Endothelial cell of hepatic sinusoid (primary cell): Measurements from ENCODE around the gene ANKRD2.

Source experiments
- in situ Hi-C: cut with HindIII; loops from 2 replicates; pipeline ENCODE4 v1.10.0; 2017; ENCODE audit warnings: low sequenced_read_pairs

The ANKRD2 gene

GRCh38 chr10:97590082-97590747 is 17.6 kb downstream of the ANKRD2 start:
- in situ Hi-C loops: no loop called here

- in situ Hi-C loops: no loop called here
These were observed 18.3 kb downstream of the ANKRD2 start for GRCh38 chr10:97590748-97591495.

DNA sequence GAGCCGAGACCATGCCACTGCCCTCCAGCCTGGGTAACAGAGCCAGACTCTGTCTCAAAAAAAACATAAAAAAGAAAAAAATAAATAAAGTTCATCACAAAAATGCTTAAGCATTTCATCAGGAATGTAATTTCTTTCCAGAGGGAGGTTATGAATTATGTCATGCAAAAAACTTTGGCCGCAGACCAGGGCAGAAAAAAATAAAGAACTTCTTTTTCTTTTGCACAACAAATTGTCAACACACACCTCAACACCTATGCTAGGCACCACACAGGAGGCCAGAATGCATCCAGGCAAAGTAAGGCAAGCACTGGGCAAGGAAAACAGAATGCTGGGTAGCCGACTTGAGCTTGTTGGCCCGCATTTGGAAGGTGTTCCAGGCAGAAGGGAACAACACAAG is 20.8 kb downstream of the ANKRD2 start:
- in situ Hi-C loops: no loop called here

DNA sequence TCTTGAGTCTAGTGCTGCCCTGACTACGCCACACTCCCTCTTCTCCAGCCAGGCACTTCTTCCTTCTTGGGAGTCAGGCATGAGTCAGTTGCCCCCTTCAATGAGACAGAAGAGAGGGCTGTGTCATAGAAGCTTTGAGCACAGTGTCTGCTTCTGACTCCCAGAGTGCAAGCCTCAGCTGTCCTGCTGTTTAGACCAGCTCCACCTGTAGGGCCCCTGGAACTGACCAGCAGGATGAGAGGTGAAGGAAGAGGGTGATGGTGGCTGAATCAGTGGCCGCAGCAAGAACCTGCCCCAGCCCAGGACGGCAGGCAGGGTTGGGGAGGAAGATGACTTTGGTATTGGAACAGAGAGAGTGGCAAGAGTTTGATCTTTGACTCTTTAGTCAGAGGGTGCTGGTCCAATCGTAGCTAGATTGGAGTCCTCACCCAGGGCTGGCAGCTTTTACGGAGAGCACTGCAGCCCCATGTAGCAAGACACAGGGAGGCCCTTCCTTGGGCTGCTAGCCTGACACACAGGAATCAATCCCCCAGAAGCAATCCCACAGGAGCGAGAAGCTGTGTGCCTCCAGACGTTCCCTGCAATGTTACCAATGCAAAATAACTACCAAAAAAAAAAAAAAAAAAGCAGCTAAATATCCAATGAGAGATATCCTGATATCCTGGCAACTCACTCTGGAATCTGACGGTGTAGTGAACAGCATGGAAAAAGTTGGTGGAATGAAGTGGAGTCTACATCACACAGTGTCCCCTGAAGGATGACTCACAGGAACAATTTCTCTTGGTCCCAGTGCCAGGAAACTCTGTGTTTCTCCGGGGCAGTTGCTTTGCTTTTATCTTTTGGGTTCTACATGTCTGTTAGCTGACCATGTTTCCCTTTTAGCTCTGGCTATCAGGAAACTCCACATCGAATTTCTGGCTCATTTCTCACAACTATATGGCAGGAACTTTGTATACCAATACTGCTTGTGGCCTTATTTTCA is 23.8 kb downstream of the ANKRD2 start:
- in situ Hi-C loops: loop anchor here (5.0 kb wide), 1 partner anchor 34 kb away; no protein-coding TSS in a partner anchor

DNA sequence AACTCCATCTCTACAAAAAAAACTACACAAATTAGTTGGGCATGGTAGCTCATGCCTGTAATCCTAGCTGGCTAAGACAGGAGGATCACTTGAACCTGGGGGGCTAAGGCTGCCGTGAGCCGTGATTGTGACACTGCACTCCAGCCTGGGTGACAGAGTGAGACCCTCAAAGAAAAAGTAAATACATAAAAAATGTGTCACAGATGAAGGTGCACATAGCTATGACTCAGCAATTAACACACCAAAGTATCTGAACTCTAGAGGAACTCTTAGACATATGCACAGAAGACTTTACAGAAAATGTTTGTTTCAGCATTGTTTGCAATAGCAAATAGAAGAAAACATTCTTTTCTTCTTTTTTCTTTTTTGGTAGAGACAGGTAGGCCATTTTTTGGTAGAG is 25.2 kb downstream of the ANKRD2 start:
- in situ Hi-C loops: loop anchor here (5.0 kb wide), 1 partner anchor 35 kb away; no protein-coding TSS in a partner anchor

DNA sequence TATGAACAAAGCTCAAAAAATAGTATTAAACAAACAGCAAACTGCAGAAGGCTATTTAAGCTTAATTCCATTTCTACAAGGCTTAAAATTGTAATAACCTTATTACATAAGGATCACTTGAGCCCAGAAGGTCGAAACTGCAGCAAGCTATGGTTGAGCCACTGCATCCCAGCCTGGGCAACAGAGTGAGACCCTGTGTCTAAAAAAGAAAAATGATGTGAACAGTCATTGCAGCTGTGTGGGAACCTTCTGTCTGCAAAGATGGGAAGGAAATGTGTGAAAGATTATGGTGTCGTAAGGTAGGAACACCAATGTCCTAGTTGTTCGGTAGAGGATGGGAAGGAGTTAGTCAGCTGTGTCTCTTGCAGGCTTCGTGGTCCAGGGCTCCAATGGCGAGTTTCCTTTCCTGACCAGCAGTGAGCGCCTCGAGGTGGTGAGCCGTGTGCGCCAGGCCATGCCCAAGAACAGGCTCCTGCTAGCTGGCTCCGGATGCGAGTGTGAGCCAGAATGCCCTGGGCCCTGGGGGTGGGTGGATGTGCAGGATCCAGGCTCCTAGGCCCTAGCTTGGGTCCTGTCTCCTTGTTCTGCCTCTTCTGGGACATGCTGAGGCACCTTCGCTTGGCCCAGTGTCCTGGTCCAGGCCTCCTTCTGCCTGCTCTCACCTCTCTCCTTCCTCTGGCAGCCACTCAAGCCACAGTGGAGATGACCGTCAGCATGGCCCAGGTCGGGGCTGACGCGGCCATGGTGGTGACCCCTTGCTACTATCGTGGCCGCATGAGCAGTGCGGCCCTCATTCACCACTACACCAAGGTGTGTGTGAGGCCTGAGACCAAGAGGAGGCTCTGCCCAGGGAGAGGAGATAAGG is 26.1 kb downstream of the ANKRD2 start:
- in situ Hi-C loops: loop anchor here (5.0 kb wide), 1 partner anchor 36 kb away; no protein-coding TSS in a partner anchor

- in situ Hi-C loops: loop anchor here (5.0 kb wide), 1 partner anchor 37 kb away; no protein-coding TSS in a partner anchor
These were observed 26.7 kb downstream of the ANKRD2 start for GRCh38 chr10:97599272-97599619.

DNA sequence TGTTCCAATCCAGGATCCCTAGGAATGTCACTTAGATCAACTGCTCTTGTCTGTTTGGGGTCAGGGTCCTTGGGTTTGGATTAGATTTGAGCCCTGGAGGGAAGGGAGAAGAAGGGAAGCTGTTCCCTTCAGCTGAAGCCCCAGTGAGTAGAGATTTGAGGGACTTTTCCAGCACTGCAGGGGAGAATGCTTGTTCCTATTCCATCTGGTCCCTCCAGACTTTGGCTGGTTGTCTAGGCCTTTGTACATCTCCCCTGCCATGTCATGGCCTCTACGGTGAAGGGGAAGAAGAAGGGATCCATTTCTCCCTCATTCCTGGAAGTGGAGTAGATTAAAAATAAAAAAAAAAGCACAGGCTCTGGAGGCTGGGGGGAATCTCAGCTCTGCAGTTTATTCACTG is 28.0 kb downstream of the ANKRD2 start:
- in situ Hi-C loops: no loop called here

DNA sequence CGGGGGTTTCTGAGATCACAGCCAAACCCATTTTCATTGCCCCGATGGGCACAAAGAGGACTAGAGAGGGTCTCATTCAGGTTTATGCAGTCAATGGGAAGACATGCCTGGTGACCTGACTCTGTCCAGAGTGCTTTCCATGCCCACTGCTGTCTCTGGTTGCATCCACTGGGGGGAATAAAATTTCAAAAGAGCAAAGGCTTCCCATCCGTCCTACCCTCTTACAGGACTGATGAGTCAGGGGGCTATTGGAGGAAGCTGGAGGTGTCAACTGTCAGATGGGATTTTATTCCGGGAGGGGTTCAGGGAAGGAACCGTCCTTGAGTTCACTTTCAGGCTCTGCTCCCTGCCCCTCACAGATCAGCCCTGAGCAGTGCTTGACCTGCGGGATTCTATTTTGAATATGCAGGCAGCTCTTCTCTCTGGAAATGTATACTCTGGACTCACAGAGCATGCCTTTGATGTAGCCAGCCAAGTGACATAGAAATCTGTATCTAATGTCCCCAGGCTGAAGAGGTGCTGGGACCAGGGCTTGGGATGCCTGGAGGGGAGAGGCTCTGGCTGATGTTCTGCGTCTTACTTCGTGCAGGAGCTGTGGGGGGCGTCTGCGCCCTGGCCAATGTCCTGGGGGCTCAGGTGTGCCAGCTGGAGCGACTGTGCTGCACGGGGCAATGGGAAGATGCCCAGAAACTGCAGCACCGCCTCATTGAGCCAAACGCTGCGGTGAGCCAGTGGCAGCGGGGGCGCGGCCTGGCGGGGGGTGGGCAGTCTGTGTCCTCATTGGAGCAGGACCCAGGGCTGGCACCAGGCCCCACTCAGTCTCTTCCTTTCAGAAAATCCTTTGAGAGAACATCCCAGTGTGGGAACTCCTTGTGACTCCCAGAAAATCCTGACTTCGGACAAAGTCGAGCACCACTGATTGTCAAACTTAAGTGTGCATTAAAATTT is 29.0 kb downstream of the ANKRD2 start:
- in situ Hi-C loops: no loop called here

GRCh38 chr10:97607095-97607636 is 34.6 kb downstream of the ANKRD2 start:
- in situ Hi-C loops: no loop called here

DNA sequence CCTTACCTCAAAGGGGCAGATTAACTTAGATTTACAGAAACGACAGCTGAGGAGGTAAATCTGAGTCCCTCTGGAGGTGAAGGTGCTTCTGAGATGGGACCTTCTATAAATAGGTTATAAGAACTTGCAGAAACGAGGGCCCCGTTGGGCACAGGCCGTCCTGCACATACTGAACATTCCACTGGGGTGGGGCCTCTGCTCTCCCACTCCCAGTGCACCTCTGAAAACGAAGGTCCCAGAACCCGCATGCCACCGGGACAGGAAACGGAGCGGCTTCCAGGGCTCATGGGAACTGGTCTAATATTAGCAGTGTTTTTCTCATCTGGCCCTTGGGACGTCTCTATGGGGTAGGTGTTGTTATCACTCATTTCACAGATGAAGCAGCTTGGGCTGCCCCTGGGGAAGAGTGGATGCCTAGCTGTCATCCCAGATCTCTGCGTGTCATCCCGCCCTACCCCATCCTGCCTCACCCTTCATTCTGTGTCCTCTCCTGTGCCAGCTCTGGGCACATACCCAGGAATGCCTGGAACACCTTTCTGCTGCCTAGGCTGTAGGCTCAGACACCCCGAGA is 36.5 kb downstream of the ANKRD2 start:
- in situ Hi-C loops: no loop called here

DNA sequence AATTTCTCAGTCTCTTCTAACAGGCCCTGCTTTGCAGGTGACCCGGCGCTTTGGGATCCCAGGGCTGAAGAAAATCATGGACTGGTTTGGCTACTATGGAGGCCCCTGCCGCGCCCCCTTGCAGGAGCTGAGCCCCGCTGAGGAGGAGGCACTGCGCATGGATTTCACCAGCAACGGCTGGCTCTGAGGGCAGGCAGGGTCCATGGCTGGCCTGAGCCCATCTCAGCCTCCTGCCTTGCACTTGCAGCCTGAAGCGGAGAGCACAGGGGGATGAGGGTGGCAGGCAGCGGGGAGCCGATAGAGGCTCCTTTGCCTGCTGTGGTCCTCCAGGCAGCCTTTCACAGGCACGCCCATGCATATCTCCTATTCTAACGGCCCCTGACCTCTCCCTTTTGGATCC is 38.9 kb downstream of the ANKRD2 start:
- in situ Hi-C loops: no loop called here

- in situ Hi-C loops: no loop called here
These were observed 39.8 kb downstream of the ANKRD2 start for GRCh38 chr10:97612386-97612785.

DNA sequence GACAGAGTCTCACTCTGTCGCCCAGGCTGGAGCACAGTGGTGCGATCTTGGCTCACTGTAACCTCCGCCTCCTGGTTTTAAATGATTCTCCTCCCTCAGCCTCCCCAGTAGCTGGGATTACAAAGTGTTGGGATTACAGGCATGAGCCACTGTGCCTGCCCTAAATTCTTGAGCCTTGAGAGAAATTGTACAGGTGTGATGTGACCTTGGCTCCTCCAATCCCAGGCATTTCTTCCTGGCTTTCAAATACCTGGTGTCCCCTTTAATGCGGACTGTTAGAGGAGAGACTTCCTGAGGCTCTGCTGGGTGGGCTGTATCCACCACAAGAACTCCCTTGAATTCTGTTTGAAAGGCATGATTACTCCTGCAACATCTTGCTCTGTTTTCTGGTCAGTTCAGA is 45.7 kb downstream of the ANKRD2 start:
- in situ Hi-C loops: no loop called here

DNA sequence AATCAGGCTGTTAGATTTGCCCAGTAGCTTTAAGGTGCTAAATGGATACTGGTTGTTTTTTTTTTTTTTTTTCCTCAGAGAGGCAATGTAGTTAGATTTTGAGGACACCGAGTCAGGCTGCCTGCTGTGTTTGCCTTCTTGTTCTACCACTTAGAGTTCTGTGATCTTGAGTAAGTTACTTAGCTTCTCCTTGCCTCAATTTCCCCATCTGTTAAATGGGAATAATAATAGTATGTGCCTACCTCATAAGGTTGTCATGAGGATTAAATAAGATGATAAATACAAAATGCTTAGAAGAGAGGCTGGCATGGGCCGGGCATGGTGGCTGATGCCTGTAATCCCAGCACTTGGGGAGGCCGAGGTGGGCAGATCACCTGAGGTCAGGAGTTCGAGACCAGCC is 46.2 kb downstream of the ANKRD2 start:
- in situ Hi-C loops: no loop called here

- in situ Hi-C loops: no loop called here
These were observed 50.7 kb downstream of the ANKRD2 start for GRCh38 chr10:97623277-97623676.

GRCh38 chr10:97627731-97628130 is 55.2 kb downstream of the ANKRD2 start:
- in situ Hi-C loops: no loop called here

DNA sequence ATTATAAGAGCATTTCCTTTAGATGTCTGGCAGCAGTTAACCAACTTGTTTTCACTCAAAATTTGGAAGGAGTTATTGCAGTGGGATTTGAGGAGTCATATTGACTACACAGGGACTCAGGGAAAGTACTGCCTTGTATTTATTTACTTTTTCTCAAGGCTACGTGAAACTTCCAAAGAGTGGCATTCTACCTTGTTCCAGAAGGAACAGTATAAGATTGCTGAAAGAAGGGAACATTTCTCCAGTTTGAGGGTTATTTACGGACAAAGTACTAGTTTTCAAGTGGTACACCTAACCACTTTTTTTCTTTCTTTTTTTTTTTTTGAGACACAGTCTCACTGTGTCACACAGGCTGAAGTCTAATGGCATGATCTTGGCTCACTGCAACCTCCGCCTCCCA is 55.6 kb downstream of the ANKRD2 start:
- in situ Hi-C loops: no loop called here

DNA sequence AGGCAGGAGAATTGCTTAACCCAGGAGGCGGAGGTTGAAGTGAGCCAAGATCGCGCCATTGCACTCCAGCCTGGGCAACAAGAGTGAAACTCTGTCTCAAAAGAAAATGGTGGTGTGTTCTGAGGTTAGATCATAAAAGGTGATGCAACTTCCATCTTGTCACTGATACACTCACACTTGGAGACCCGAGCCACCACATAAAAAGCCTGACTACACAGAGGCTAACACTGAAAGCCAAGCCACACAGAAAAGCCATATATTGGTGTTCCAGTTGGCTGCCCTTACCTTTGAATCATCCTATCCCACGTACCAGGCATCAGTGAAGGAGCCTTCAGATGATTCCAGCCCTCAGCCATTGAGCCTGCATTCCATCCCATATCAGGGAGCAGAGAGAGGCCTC is 56.7 kb downstream of the ANKRD2 start:
- in situ Hi-C loops: no loop called here
